Measurements from ENCODE around the gene MRPL19. TPM values are rescaled to one million over a fixed set of nuclear protein-coding genes. Genes with fewer than 3 reads are reported as not detected.

MRPL19 gene
- total and polyA plus RNA-seq, 2 of the 13 experiments (the other 11 are each of a cell fraction or from before 2014, with no cell fraction given), result 43.2 to 163 TPM

DNA sequence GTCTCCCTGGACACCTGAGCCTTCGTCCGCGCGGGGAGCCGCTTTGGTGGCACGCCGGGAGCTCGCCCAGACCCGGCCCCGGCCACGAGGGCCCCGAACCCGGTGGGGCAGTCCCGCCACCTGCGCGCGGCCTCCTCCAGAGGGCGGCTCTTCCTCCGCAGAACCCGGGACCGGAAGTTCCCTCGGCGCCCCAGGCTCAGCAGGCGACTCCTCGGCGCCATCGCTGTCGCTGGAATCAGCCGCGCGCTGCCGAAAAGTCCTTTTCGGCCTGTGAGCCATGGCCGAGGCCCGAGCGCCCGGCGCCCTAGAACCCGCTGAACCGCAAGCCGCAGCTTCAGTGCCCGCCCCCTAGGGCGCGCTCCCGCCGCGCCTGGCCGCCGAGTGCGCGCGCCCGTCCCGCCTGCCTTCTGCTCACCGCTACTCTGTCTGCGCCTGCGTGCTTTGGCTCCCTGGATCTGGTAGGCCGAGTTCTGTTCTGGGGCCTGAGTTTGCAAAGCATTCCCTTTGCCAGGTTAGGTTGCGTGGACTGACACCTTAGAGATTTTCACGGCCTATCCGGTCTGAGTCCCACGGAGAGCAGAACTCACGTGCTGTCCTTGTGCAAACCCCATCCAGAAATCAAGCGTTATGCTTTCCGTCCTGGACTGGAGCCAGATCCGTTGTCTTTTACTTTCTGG, 64.1 kb downstream of the MRPL19 start, which contains the start of gene GCFC2 (continued):
- TF ChIP-seq FOXO4 (CRISPR knock-in tag; conservative IDR thresholded peaks at IDR 0.05) (peak; percentile 99), ISX (CRISPR knock-in tag; conservative IDR thresholded peaks at IDR 0.05) (peak; percentile 99), SMYD3 (CRISPR knock-in tag; IDR thresholded peaks at IDR 0.05) (peak; percentile 100), ZNF747 (CRISPR knock-in tag; IDR thresholded peaks at IDR 0.05; ENCODE audit: borderline replicate concordance) (peak; percentile 100), ZBTB20 (CRISPR knock-in tag; IDR thresholded peaks at IDR 0.05; ENCODE audit: borderline replicate concordance, low read depth) (peak; percentile 93), KAT7 (CRISPR knock-in tag; IDR thresholded peaks at IDR 0.05; ENCODE audit: borderline replicate concordance) (peak; percentile 99), SOX13 (IDR thresholded peaks at IDR 0.05) (no peak), SOX13 (CRISPR knock-in tag; conservative IDR thresholded peaks at IDR 0.05 in 1 of 2, IDR thresholded peaks at IDR 0.05 in 1 of 2) (peak in 1 of 2 experiments; percentile 78; a peak in 2 of 4 replicates), PAF1 (CRISPR knock-in tag; IDR thresholded peaks at IDR 0.05) (no peak), ZNF7 (CRISPR knock-in tag; IDR thresholded peaks at IDR 0.05) (peak; percentile 69; the same call in 1 of the 2 replicates), CCDC6 (CRISPR knock-in tag; IDR thresholded peaks at IDR 0.05) (peak; percentile 99), ZNF713 (CRISPR knock-in tag; IDR thresholded peaks at IDR 0.05) (peak; percentile 96), ZNF343 (CRISPR knock-in tag; IDR thresholded peaks at IDR 0.05) (peak; percentile 100), TERF1 (CRISPR knock-in tag; IDR thresholded peaks at IDR 0.05) (peak; percentile 99), ZUFSP (CRISPR knock-in tag; IDR thresholded peaks at IDR 0.05; ENCODE audit: borderline replicate concordance) (no peak; the same call in 1 of the 2 replicates), ZNF335 (CRISPR knock-in tag; IDR thresholded peaks at IDR 0.05) (peak; percentile 89), ARNTL (CRISPR knock-in tag; IDR thresholded peaks at IDR 0.05) (peak; percentile 94)
- TF ChIP-seq, protein P1, sequence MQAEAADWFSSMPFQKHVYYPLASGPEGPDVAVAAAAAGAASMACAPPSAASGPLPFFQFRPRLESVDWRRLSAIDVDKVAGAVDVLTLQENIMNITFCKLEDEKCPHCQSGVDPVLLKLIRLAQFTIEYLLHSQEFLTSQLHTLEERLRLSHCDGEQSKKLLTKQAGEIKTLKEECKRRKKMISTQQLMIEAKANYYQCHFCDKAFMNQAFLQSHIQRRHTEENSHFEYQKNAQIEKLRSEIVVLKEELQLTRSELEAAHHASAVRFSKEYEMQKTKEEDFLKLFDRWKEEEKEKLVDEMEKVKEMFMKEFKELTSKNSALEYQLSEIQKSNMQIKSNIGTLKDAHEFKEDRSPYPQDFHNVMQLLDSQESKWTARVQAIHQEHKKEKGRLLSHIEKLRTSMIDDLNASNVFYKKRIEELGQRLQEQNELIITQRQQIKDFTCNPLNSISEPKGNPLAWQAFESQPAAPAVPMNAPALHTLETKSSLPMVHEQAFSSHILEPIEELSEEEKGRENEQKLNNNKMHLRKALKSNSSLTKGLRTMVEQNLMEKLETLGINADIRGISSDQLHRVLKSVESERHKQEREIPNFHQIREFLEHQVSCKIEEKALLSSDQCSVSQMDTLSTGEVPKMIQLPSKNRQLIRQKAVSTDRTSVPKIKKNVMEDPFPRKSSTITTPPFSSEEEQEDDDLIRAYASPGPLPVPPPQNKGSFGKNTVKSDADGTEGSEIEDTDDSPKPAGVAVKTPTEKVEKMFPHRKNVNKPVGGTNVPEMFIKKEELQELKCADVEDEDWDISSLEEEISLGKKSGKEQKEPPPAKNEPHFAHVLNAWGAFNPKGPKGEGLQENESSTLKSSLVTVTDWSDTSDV (CRISPR knock-in tag; IDR thresholded peaks at IDR 0.05), result peak; percentile 99
- TF ChIP-seq, protein P2, sequence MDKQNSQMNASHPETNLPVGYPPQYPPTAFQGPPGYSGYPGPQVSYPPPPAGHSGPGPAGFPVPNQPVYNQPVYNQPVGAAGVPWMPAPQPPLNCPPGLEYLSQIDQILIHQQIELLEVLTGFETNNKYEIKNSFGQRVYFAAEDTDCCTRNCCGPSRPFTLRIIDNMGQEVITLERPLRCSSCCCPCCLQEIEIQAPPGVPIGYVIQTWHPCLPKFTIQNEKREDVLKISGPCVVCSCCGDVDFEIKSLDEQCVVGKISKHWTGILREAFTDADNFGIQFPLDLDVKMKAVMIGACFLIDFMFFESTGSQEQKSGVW (CRISPR knock-in tag; IDR thresholded peaks at IDR 0.05; ENCODE audit: borderline replicate concordance), result peak; percentile 98
- TF ChIP-seq, protein P3, sequence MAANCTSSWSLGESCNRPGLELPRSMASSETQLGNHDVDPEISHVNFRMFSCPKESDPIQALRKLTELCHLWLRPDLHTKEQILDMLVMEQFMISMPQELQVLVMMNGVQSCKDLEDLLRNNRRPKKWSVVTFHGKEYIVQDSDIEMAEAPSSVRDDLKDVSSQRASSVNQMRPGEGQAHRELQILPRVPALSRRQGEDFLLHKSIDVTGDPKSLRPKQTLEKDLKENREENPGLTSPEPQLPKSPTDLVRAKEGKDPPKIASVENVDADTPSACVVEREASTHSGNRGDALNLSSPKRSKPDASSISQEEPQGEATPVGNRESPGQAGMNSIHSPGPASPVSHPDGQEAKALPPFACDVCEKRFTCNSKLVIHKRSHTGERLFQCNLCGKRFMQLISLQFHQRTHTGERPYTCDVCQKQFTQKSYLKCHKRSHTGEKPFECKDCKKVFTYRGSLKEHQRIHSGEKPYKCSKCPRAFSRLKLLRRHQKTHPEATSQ (CRISPR knock-in tag; IDR thresholded peaks at IDR 0.05; ENCODE audit: borderline replicate concordance), result peak; percentile 99

Data from HepG2 (cell line).